ENCODE measurements around the gene SLC9A1. TPM values are rescaled to one million over a fixed set of nuclear protein-coding genes. Genes with fewer than 3 reads are reported as not detected.

SLC9A1 gene
- total RNA-seq (2014; rRNA removed) = 25.2 and 26.4 TPM in 2 replicates
- Bru-seq, nascent RNA = percentile 74 among the genes with signal in this experiment
- percentile 80 among the genes with signal in this experiment for BruChase-seq, experiment 1, labeled RNA remaining after a 6-hour chase
- percentile 73 among the genes with signal in this experiment for BruChase-seq, experiment 2, labeled RNA remaining after a 2-hour chase
- long read RNA-seq, full-length matches to known transcripts = 5 of 58 reads
- long read RNA-seq, partial matches to known transcripts = 26 of 58 reads
- long read RNA-seq, other reads (novel, unspliced or antisense) = 27 of 58 reads

DNA sequence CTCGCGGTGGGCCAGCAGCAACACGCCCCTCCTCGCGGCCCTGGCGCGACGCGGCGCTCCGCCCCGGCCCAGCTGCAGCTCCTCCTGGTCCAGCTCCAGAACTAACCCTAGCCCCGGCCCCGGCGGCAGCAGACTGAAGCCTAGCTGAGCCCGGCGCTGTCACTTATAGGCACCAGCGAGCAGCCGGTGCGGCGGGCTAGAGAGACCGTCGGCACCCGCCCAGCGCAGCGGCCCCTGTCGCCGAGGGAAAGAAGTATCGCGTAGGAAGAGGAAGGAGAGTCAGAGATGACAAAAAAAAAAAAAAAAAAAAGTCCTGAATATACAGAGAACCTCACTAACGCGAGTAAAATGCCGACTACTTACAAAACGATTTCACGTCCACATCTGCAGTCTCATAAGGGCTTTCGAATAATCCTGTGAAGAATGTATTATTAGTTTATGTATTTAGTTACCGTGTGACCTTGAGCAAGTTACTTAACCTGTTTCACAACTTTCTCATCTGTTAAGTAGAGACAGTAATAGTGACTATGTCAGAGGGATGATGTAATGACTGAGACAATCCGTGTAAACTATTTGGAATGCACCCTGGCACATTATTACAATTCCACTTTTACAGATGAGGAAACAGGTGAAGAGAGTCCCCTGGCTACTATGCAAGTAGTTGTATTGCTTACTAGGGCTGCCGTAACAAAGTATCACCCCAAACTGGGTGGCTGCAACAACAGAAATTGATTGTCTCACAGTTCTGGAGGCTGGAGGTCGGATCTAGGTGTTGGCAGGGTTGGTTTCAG is at the start of gene SLC9A1:
TSS of gene SLC9A1 (minus strand) at position 135 of the 791 bp plus-strand sequence. CDS start 791 bp downstream, outside the sequence.
- POLR2A ChIA-PET (ENCODE audit: unreplicated experiment) = interaction anchor here (0.6 to 1.9 kb wide), 7 partner anchors 8 to 243 kb away, joined by 3 to 26 read pairs (median 10); partner anchors contain the start of gene TENT5B

DNA sequence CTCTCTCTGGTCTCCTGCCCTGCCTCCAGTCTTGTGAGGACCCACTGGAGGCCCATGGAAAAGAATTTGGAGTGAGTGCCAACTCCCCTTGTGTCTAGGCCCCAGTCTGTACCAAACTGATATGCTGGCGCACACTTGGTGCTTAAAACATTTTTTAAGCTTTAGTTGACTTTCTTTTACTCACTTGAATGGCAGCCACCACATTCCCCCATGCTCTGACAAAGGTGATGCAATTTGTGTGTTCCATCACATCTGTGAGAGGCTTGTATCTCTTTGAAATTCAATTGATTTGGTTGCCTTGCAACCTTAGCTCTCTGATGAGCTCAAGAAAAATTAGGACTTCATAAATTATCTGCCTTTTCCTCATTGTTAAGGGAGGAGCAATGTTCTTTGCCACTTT is 49.0 kb upstream of the SLC9A1 start:
- ATAC-seq (no peak), DNase-seq (no peak)
- TF ChIP-seq EZH2 (IDR thresholded peaks at IDR 0.05; ENCODE audit: low read length, unreplicated experiment) (no peak), EZH2phosphoT487 (IDR thresholded peaks at IDR 0.05; ENCODE audit: borderline replicate concordance, low read length) (no peak)
- TF ChIP-seq, protein P1, sequence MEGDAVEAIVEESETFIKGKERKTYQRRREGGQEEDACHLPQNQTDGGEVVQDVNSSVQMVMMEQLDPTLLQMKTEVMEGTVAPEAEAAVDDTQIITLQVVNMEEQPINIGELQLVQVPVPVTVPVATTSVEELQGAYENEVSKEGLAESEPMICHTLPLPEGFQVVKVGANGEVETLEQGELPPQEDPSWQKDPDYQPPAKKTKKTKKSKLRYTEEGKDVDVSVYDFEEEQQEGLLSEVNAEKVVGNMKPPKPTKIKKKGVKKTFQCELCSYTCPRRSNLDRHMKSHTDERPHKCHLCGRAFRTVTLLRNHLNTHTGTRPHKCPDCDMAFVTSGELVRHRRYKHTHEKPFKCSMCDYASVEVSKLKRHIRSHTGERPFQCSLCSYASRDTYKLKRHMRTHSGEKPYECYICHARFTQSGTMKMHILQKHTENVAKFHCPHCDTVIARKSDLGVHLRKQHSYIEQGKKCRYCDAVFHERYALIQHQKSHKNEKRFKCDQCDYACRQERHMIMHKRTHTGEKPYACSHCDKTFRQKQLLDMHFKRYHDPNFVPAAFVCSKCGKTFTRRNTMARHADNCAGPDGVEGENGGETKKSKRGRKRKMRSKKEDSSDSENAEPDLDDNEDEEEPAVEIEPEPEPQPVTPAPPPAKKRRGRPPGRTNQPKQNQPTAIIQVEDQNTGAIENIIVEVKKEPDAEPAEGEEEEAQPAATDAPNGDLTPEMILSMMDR (conservative IDR thresholded peaks at IDR 0.05; ENCODE audit: low read depth, low read length) = no peak
- no peaks in the 10 kb centered on the region for H3K36me3 ChIP-seq (ENCODE audit: low read depth, low read length)
- no peaks in the 10 kb centered on the region for H3F3A ChIP-seq (ENCODE audit: low read length, unreplicated experiment)
- H3K4me1 ChIP-seq (ENCODE audit: insufficient read depth, low read length) = no peaks in the 10 kb centered on the region
- ChIA-PET POLR2A (ENCODE audit: unreplicated experiment) (no interaction called here), CTCF (no interaction called here)
- H3K9me3 ChIP-seq (ENCODE audit: low read length) = no peaks in the 10 kb centered on the region
- H3K4me3 ChIP-seq (ENCODE audit: low read length) = no peak overlapping the region
- H3K27ac ChIP-seq (ENCODE audit: low read length) = no peak overlapping the region
- H2AFZ ChIP-seq (ENCODE audit: low read length) = no peak overlapping the region
- intact Hi-C loops (cut with micrococcal nuclease) = no loop called here
- H3K9ac ChIP-seq (ENCODE audit: low read length) = no peak overlapping the region
- BruUV-seq (replicated peaks) = no TSS peak
- H3K27me3 ChIP-seq (ENCODE audit: low read length) = no peaks in the 10 kb centered on the region
- no peaks in the 10 kb centered on the region for H3K79me2 ChIP-seq (ENCODE audit: low read length)
- no peak overlapping the region for H3K4me2 ChIP-seq (ENCODE audit: low read length)
- H3K9me2 ChIP-seq (replicated peaks; ENCODE audit: low read length) = no peaks in the 10 kb centered on the region
- H4K20me1 ChIP-seq (ENCODE audit: low read length) = no peaks in the 10 kb centered on the region

More for the DNA sequence above, at the start of gene SLC9A1:
- Histone ChIP-seq H4K20me1 (ENCODE audit: low read length) (peaks cover 36% of the 10 kb centered on the region), H3K4me2 (ENCODE audit: low read length) (peak within 1 kb of the TSS; percentile 93), H3K9ac (ENCODE audit: low read length) (peak within 1 kb of the TSS; percentile 85), H3F3A (ENCODE audit: low read length, unreplicated experiment) (no peaks in the 10 kb centered on the region), H2AFZ (ENCODE audit: low read length) (peak within 1 kb of the TSS; percentile 29), H3K4me1 (ENCODE audit: insufficient read depth, low read length) (peaks cover 43% of the 10 kb centered on the region), H3K79me2 (ENCODE audit: low read length) (peaks cover 46% of the 10 kb centered on the region), H3K4me3 (ENCODE audit: low read length) (peak within 1 kb of the TSS; percentile 81), H3K27ac (ENCODE audit: low read length) (peak within 1 kb of the TSS; percentile 48), H3K9me3 (ENCODE audit: low read length) (no peaks in the 10 kb centered on the region), H3K36me3 (ENCODE audit: low read depth, low read length) (no peaks in the 10 kb centered on the region), H3K27me3 (ENCODE audit: low read length) (no peaks in the 10 kb centered on the region), H3K9me2 (replicated peaks; ENCODE audit: low read length) (no peaks in the 10 kb centered on the region)
- TF ChIP-seq, protein P1 (conservative IDR thresholded peaks at IDR 0.05; ENCODE audit: low read depth, low read length) = peak; percentile 83
- TF ChIP-seq EZH2phosphoT487 (IDR thresholded peaks at IDR 0.05; ENCODE audit: borderline replicate concordance, low read length) = no peak
- CTCF ChIA-PET = interaction anchor here (0.6 to 1.4 kb wide), 7 partner anchors 8 to 125 kb away, joined by 3 to 17 read pairs (median 10); no protein-coding TSS in a partner anchor
- ATAC-seq = peak; percentile 86
- DNase-seq = peak; percentile 87
- BruUV-seq (replicated peaks) = no TSS peak
- intact Hi-C loops (cut with micrococcal nuclease) = loop anchor here (1.0 to 2.0 kb wide), 2 partner anchors 43 to 44 kb away; no protein-coding TSS in a partner anchor

All from PC-3 (cell line).